ENCODE results near the gene CD79B. TPM values are rescaled to one million over a fixed set of nuclear protein-coding genes. Genes with fewer than 3 reads are reported as not detected.

The CD79B gene
- total and polyA plus RNA-seq, 2 of the 13 experiments (the other 11 are each of a cell fraction or from before 2014, with no cell fraction given) = not detected

DNA sequence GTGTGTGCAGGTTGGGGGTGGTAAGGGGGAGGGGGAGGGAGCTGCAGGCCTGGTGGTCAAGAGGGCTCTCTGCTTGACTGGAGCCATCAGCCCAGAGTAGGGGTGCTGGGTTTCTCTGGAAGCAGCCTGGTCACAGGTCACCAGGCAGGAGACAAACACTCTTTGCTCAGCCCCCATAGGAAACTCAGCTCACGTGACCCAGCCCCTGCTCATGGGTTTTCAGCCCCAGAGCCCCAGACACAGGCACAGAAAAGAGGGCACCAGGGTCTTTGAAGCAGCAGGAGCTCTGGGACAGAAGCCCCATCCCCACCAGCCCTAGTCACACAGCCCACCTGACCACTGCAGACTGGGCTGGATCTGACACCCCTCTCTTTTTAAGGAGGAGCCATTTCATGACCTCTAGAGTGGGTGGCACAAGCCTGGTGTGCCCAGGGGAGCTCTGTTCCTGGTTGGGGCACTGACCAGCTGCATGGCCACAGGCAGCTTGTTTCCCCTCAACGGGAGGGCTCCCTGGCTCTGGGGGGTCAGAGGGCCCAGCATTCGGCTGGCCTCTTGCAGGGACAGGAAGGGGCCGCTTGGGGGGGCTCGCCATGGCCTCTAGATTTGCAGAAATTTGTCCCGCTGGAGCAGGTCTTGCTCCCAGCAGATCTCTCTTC is 13.8 kb upstream of the CD79B start (continued):
- no peak for TF ChIP-seq CSRNP2 (CRISPR knock-in tag; conservative IDR thresholded peaks at IDR 0.05; ENCODE audit: low read depth)
- no peak for TF ChIP-seq FOXO1 (CRISPR knock-in tag; IDR thresholded peaks at IDR 0.05)
- TF ChIP-seq PAXIP1 (CRISPR knock-in tag; conservative IDR thresholded peaks at IDR 0.05) = no peak
- TF ChIP-seq, protein P1, sequence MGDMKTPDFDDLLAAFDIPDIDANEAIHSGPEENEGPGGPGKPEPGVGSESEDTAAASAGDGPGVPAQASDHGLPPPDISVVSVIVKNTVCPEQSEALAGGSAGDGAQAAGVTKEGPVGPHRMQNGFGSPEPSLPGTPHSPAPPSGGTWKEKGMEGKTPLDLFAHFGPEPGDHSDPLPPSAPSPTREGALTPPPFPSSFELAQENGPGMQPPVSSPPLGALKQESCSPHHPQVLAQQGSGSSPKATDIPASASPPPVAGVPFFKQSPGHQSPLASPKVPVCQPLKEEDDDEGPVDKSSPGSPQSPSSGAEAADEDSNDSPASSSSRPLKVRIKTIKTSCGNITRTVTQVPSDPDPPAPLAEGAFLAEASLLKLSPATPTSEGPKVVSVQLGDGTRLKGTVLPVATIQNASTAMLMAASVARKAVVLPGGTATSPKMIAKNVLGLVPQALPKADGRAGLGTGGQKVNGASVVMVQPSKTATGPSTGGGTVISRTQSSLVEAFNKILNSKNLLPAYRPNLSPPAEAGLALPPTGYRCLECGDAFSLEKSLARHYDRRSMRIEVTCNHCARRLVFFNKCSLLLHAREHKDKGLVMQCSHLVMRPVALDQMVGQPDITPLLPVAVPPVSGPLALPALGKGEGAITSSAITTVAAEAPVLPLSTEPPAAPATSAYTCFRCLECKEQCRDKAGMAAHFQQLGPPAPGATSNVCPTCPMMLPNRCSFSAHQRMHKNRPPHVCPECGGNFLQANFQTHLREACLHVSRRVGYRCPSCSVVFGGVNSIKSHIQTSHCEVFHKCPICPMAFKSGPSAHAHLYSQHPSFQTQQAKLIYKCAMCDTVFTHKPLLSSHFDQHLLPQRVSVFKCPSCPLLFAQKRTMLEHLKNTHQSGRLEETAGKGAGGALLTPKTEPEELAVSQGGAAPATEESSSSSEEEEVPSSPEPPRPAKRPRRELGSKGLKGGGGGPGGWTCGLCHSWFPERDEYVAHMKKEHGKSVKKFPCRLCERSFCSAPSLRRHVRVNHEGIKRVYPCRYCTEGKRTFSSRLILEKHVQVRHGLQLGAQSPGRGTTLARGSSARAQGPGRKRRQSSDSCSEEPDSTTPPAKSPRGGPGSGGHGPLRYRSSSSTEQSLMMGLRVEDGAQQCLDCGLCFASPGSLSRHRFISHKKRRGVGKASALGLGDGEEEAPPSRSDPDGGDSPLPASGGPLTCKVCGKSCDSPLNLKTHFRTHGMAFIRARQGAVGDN (CRISPR knock-in tag; IDR thresholded peaks at IDR 0.05) = peak; percentile 45; the same call in 1 of the 2 replicates
- TF ChIP-seq, protein P2, sequence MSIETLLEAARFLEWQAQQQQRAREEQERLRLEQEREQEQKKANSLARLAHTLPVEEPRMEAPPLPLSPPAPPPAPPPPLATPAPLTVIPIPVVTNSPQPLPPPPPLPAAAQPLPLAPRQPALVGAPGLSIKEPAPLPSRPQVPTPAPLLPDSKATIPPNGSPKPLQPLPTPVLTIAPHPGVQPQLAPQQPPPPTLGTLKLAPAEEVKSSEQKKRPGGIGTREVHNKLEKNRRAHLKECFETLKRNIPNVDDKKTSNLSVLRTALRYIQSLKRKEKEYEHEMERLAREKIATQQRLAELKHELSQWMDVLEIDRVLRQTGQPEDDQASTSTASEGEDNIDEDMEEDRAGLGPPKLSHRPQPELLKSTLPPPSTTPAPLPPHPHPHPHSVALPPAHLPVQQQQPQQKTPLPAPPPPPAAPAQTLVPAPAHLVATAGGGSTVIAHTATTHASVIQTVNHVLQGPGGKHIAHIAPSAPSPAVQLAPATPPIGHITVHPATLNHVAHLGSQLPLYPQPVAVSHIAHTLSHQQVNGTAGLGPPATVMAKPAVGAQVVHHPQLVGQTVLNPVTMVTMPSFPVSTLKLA (IDR thresholded peaks at IDR 0.05) = no peak
- no peak for TF ChIP-seq CBX5 (CRISPR knock-in tag; IDR thresholded peaks at IDR 0.05; ENCODE audit: borderline replicate concordance)
- no peak for TF ChIP-seq ZNF510 (CRISPR knock-in tag; IDR thresholded peaks at IDR 0.05; ENCODE audit: low read depth)
- no peak for TF ChIP-seq SIX1 (CRISPR knock-in tag; IDR thresholded peaks at IDR 0.05; ENCODE audit: borderline replicate concordance)
- no peak for TF ChIP-seq NCOA2 (CRISPR knock-in tag; IDR thresholded peaks at IDR 0.05)
- TF ChIP-seq ZNF839 (CRISPR knock-in tag; IDR thresholded peaks at IDR 0.05; ENCODE audit: borderline replicate concordance) = no peak
- peak; percentile 50; the same call in 1 of the 2 replicates for TF ChIP-seq KDM5B (CRISPR knock-in tag; IDR thresholded peaks at IDR 0.05; ENCODE audit: borderline replicate concordance)
- no peak for TF ChIP-seq ZBTB4 (CRISPR knock-in tag; IDR thresholded peaks at IDR 0.05; ENCODE audit: borderline replicate concordance)
- no peak for TF ChIP-seq ARID2 (CRISPR knock-in tag; IDR thresholded peaks at IDR 0.05; ENCODE audit: borderline replicate concordance)
